ENCODE data around the gene SUSD1.
A peak's percentile ranks its signal among the peaks of the same experiment; 100 is the strongest.

SUSD1 gene

DNA sequence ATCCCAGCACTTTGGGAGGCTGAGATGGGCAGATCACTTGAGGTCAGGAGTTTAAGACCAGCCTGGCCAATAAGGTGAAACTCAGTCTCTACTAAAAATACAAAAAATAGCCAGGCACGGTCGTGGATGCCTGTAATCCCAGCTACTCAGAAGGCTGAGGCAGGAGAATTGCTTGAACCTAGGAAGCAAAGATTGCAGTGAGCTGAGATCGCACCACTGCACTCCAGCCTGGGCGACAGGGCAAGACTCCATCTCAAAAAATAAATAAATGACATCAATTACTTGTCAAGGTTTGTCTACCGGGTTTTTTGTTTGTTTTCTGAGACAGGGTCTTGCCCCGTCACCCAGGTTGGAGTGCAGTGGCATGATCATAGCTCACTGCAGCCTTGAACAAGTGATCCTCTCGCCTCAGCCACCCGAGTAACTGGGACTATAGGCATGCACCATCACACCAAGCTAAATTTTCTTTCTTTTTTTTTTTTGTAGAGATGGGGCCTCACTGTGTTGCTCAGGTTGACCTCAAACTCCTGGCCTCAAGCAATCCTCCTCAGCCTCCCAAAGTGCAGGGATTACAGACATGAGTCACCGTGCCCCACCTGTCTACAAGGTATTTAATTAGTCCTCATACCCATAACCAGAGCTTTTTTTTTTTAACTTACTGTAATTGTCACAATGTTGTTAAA lies 64.9 kb downstream of the SUSD1 start:
- WGBS, 2 experiments = 82 to 83% methylated on average over 9 of the region's 9 CpGs

DNA sequence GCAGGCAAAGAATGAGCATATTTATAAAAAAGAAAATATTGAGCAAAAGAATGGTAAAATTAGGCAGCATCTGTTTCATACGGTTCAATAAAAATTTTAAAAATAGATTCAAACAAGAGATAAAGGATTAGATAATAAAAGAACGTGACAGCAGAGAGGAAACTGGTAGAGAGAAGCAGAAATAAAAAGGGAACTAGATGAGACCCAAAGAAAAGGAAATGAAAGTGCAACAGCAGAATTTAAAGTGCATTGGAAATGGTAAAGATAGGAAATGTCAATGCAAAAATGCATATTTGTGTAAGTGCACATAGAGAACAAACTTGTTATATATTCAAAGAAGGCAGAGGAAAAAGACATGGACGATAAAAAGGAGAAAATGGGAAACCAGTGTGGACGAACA lies 70.2 kb downstream of the SUSD1 start:
- Histone ChIP-seq H3K4me1 (ENCODE audit: control insufficient read depth, insufficient read depth, low read length) (no peaks in the 10 kb centered on the region), H3K27ac (ENCODE audit: insufficient read depth, low read depth, low read length, poor library complexity, severe bottlenecking) (no peak overlapping the region), H3K4me3 (ENCODE audit: insufficient read depth, low read depth, low read length) (no peak overlapping the region), H3K9me3 (ENCODE audit: control insufficient read depth, low read length) (no peaks in the 10 kb centered on the region), H3K27me3 (ENCODE audit: control insufficient read depth, insufficient read depth, low read length, poor library complexity, severe bottlenecking) (no peaks in the 10 kb centered on the region), H3K36me3 (ENCODE audit: control insufficient read depth, insufficient read depth, low read length) (no peaks in the 10 kb centered on the region)
- 93 to 100% methylated on average over 2 to 3 of the region's 4 CpGs for WGBS, 2 experiments

More for the DNA sequence above, 64.9 kb downstream of the SUSD1 start:
- no peaks in the 10 kb centered on the region for H3K4me1 ChIP-seq (ENCODE audit: control insufficient read depth, insufficient read depth, low read length)
- no peak overlapping the region for H3K4me3 ChIP-seq (ENCODE audit: insufficient read depth, low read depth, low read length)
- no peak overlapping the region for H3K27ac ChIP-seq (ENCODE audit: insufficient read depth, low read depth, low read length, poor library complexity, severe bottlenecking)
- H3K9me3 ChIP-seq (ENCODE audit: control insufficient read depth, low read length) = no peaks in the 10 kb centered on the region
- H3K27me3 ChIP-seq (ENCODE audit: control insufficient read depth, insufficient read depth, low read length, poor library complexity, severe bottlenecking) = no peaks in the 10 kb centered on the region
- H3K36me3 ChIP-seq (ENCODE audit: control insufficient read depth, insufficient read depth, low read length) = no peaks in the 10 kb centered on the region

DNA sequence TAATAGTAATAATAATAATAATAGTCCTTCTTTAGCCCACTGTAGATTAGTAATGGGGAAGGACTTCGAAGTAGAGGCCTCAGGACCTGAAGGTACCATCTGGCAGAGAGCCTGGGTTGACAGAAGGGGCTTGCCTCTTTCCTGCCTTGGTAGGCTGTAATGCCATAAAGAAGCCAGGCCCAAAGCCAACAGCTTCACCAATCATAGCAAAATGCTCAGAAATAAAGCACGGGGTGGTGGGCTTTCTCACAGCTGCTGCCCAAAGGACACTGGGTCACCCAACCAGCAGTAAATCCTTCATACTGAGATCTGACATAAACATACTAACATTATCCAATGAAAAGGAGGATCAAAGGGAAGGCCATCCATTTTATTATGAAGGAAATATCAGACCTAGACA lies 70.7 kb downstream of the SUSD1 start:
- no peaks in the 10 kb centered on the region for H3K4me1 ChIP-seq (ENCODE audit: control insufficient read depth, insufficient read depth, low read length)
- no peak overlapping the region for H3K4me3 ChIP-seq (ENCODE audit: insufficient read depth, low read depth, low read length)
- no peaks in the 10 kb centered on the region for H3K36me3 ChIP-seq (ENCODE audit: control insufficient read depth, insufficient read depth, low read length)
- H3K27ac ChIP-seq (ENCODE audit: insufficient read depth, low read depth, low read length, poor library complexity, severe bottlenecking) = no peak overlapping the region
- no peaks in the 10 kb centered on the region for H3K27me3 ChIP-seq (ENCODE audit: control insufficient read depth, insufficient read depth, low read length, poor library complexity, severe bottlenecking)
- 91 to 97% methylated on average over 2 of the region's 2 CpGs for WGBS, 2 experiments
- no peaks in the 10 kb centered on the region for H3K9me3 ChIP-seq (ENCODE audit: control insufficient read depth, low read length)

DNA sequence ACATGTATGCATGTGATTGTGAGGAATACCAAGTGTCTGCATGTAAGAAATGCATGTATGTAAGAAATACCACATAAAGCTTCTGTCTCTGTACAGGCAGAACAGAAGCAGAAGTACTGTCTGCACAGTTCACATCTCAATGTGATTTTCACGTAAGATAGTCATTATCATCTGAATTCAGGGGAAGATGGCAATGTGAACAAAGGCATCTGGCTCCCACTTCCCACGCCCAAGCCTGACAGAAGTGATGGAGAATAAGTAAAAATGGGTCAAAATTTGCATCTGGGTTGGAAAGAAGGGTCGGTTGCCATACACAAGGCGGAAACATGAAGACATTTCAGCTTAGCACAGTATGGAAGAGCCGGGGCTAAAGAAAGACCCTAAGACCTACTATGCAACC lies 71.7 kb downstream of the SUSD1 start:
- 94 to 95% methylated on average over 5 of the region's 5 CpGs for WGBS, 2 experiments
- Histone ChIP-seq H3K36me3 (ENCODE audit: control insufficient read depth, insufficient read depth, low read length) (no peaks in the 10 kb centered on the region), H3K9me3 (ENCODE audit: control insufficient read depth, low read length) (no peaks in the 10 kb centered on the region), H3K4me1 (ENCODE audit: control insufficient read depth, insufficient read depth, low read length) (peaks cover 2% of the 10 kb centered on the region), H3K4me3 (ENCODE audit: insufficient read depth, low read depth, low read length) (no peak overlapping the region), H3K27ac (ENCODE audit: insufficient read depth, low read depth, low read length, poor library complexity, severe bottlenecking) (no peak overlapping the region), H3K27me3 (ENCODE audit: control insufficient read depth, insufficient read depth, low read length, poor library complexity, severe bottlenecking) (no peaks in the 10 kb centered on the region)

DNA sequence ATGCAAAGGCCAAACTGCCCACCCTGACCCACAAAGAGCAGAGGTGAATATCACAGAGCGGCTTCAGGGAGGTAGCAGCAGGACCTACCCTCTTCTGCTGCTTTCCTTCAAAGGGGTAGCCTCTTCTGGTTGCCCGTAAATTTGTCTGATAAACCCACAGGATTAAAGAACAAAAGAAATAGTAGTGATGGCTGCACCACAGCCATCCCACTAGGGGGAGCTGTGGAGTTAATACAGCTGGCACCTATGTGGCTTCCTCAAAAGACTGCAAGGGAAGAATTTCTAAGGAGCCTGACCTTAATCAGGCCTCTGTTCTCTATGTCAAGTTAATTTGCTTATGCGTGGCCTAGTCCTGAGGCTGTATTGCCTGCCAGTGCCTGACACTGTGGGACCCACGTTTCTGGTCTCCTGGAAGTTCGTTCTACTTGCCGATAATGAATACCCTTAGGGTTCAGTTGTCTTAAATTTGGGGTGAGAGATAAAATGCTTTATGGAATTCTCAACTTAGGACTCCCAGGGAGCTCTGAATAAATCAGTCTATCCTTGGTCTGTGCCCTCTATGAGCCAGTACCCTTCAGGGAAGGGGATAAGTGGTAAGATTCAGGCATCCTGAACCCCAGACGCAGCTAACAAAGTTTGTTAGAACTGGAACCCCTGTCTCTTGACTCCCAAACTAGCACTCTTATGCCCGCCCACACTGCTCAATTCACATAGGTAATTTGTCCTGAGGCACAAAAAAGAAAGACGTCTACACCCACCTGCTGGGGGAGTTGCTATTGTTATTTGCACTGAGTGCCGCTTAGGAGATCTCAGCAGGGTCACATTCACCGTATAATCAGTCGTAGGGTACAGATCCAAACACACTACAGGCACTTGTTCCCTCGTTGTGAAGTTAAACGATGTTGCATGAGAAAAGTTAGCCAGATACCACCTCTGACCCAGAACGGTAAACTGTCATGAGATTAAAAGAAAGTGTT lies 77.1 kb downstream of the SUSD1 start:
- Histone ChIP-seq H3K4me1 (ENCODE audit: control insufficient read depth, insufficient read depth, low read length) (peaks cover 6% of the 10 kb centered on the region), H3K27ac (ENCODE audit: insufficient read depth, low read depth, low read length, poor library complexity, severe bottlenecking) (peak overlapping the region; percentile 47), H3K27me3 (ENCODE audit: control insufficient read depth, insufficient read depth, low read length, poor library complexity, severe bottlenecking) (no peaks in the 10 kb centered on the region), H3K36me3 (ENCODE audit: control insufficient read depth, insufficient read depth, low read length) (no peaks in the 10 kb centered on the region), H3K9me3 (ENCODE audit: control insufficient read depth, low read length) (no peaks in the 10 kb centered on the region), H3K4me3 (ENCODE audit: insufficient read depth, low read depth, low read length) (no peak overlapping the region)
- WGBS, 2 experiments = 22 to 23% methylated on average over 15 of the region's 15 CpGs

DNA sequence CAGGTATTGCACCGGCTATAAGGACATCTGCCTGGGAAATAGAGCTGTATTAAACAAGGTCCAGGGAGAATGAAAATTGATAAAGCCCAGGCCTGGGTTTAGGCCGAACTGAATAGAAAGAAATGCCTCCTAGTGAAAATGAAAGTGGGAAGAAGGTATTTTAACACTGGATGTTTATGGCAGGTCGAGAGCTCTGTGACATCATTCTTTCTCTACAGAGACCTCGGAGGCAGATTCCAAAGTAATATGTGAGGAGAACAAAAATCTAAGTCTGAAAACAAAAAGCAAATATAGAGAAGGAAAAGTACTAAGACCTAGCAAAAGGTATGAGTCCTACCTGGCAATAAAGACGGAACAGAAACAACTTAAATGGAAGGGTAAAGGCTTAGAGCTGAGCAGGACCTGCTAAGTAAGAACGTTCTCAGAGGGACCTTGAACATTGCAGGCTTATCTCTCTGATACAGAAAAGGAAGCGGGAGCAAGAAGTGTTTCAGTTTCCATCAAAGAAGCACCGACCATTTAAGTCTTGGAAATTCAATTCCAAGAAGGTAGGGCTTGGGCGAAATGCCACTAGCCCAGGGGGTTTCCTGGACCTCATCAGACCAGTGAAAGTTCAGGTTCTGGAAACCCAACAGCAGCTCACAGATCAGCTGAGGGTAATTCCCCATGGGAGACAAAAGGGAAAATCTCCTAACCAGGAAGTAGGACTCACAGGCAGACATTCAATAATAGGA lies 80.0 kb downstream of the SUSD1 start:
- WGBS, 2 experiments = 94 to 96% methylated on average over 9 of the region's 9 CpGs
- H3K27ac ChIP-seq (ENCODE audit: insufficient read depth, low read depth, low read length, poor library complexity, severe bottlenecking) = no peak overlapping the region
- no peaks in the 10 kb centered on the region for H3K36me3 ChIP-seq (ENCODE audit: control insufficient read depth, insufficient read depth, low read length)
- no peaks in the 10 kb centered on the region for H3K9me3 ChIP-seq (ENCODE audit: control insufficient read depth, low read length)
- H3K27me3 ChIP-seq (ENCODE audit: control insufficient read depth, insufficient read depth, low read length, poor library complexity, severe bottlenecking) = no peaks in the 10 kb centered on the region
- H3K4me1 ChIP-seq (ENCODE audit: control insufficient read depth, insufficient read depth, low read length) = peaks cover 12% of the 10 kb centered on the region
- H3K4me3 ChIP-seq (ENCODE audit: insufficient read depth, low read depth, low read length) = no peak overlapping the region

DNA sequence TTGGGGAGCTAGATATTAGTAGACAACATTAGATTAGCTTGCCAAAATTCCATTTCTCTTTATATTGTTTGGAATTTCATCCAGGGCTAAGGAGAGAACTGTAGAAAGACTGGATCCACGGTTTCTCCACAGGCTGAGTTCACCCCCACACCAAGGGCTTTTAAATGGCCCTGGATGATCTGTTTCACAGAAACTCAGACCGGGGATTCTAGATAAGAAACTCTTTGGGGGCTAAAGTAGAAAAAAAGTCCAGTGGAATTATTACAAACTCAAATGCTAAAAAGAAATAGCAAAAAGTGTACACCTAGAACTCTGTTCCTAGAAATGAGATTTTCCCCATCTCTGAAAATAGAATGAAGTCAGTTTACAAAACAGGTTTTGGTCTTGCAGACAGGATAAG lies 80.9 kb downstream of the SUSD1 start:
- no peaks in the 10 kb centered on the region for H3K27me3 ChIP-seq (ENCODE audit: control insufficient read depth, insufficient read depth, low read length, poor library complexity, severe bottlenecking)
- H3K36me3 ChIP-seq (ENCODE audit: control insufficient read depth, insufficient read depth, low read length) = no peaks in the 10 kb centered on the region
- 47 to 50% methylated on average over 2 of the region's 2 CpGs for WGBS, 2 experiments
- H3K9me3 ChIP-seq (ENCODE audit: control insufficient read depth, low read length) = no peaks in the 10 kb centered on the region
- H3K27ac ChIP-seq (ENCODE audit: insufficient read depth, low read depth, low read length, poor library complexity, severe bottlenecking) = no peak overlapping the region
- peaks cover 12% of the 10 kb centered on the region for H3K4me1 ChIP-seq (ENCODE audit: control insufficient read depth, insufficient read depth, low read length)
- no peak overlapping the region for H3K4me3 ChIP-seq (ENCODE audit: insufficient read depth, low read depth, low read length)

DNA sequence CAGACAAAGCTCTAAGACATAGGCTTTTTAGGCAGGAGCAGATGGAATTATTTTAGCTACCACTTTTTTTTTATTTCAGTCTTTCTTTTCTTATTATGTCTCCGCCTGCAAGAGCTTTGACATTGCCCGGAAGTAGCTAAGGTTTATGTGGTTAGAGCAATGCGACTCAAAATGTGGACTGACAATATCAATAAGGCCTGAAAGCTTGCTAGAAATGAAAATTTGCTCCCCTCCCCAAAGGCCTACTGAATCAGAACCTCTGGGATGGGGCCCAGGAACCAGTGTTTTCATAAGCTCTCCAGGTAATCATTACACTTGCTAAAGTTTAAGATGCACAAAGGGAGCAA lies 81.3 kb downstream of the SUSD1 start:
- H3K27me3 ChIP-seq (ENCODE audit: control insufficient read depth, insufficient read depth, low read length, poor library complexity, severe bottlenecking) = no peaks in the 10 kb centered on the region
- no peak overlapping the region for H3K27ac ChIP-seq (ENCODE audit: insufficient read depth, low read depth, low read length, poor library complexity, severe bottlenecking)
- no peak overlapping the region for H3K4me3 ChIP-seq (ENCODE audit: insufficient read depth, low read depth, low read length)
- H3K4me1 ChIP-seq (ENCODE audit: control insufficient read depth, insufficient read depth, low read length) = peaks cover 12% of the 10 kb centered on the region
- 63 to 71% methylated on average over 1 to 3 of the region's 3 CpGs for WGBS, 2 experiments
- H3K36me3 ChIP-seq (ENCODE audit: control insufficient read depth, insufficient read depth, low read length) = no peaks in the 10 kb centered on the region
- H3K9me3 ChIP-seq (ENCODE audit: control insufficient read depth, low read length) = no peaks in the 10 kb centered on the region

DNA sequence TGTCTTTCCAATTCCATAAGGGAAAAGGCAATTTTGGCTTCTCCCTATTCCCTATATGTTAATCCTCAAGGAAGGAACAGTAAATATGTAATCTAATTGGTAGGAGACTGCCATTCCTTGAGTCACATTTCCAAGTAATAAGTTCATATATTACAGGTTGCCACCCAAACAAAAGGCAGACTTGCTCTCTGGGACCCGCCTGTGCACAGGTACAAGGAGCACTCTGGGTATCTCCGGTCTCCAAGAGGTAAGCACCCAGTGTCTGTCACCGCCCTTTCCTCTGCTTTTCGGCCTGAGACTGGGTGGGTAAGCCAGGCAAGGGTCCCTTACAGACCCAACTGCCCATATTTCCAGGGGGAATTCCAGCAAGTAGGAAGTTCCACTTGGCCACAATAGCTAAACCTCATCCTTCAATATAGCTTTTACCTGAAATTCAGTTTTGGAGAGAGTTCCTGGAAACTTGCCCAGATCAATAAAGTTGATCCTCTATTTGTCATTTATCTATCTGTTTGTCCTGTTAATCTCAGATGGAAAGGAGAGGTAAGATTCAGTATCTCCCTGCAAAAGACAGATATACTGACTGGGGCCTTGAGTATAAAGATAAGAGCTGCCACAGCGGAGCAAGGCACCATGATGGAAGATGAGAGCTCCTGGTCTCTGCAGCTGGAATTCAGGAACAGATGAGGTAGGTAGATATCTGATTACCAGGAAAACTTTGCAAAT lies 81.8 kb downstream of the SUSD1 start:
- Histone ChIP-seq H3K4me1 (ENCODE audit: control insufficient read depth, insufficient read depth, low read length) (peaks cover 9% of the 10 kb centered on the region), H3K9me3 (ENCODE audit: control insufficient read depth, low read length) (no peaks in the 10 kb centered on the region), H3K27me3 (ENCODE audit: control insufficient read depth, insufficient read depth, low read length, poor library complexity, severe bottlenecking) (no peaks in the 10 kb centered on the region), H3K36me3 (ENCODE audit: control insufficient read depth, insufficient read depth, low read length) (no peaks in the 10 kb centered on the region), H3K27ac (ENCODE audit: insufficient read depth, low read depth, low read length, poor library complexity, severe bottlenecking) (no peak overlapping the region), H3K4me3 (ENCODE audit: insufficient read depth, low read depth, low read length) (no peak overlapping the region)
- 95 to 98% methylated on average over 5 of the region's 5 CpGs for WGBS, 2 experiments

Measured in ectodermal cell (in vitro differentiated cells).